Hematopoietic multipotent progenitor cell treated with erythropoietin and hydrocortisone succinate and interleukin-3 and kit ligand, for 15 days (in vitro differentiated cells): ENCODE data around the gene USP17L11.
"Not testable (repeated sequence)": the region's sequence is repeated elsewhere in the genome, so short reads cannot be mapped to it uniquely, and the experiment has no call there.

Experiments used
- DNase-seq: peaks from one replicate; pipeline ENCODE4 v3.0.0-alpha.2; 2015; ENCODE audit warnings: low spot score

Gene USP17L11

GRCh38 chr4:9215105-9215504 is at the start of gene USP17L11:
TSS of gene USP17L11 (plus strand) at chr4:9215405. CDS start at chr4:9215405, 0 bp downstream.
- not testable (repeated sequence) for DNase-seq

- not testable (repeated sequence) for DNase-seq
Measured at GRCh38 chr4:9165990-9166389, 49.2 kb upstream of the USP17L11 start.

GRCh38 chr4:9169791-9170459 is 45.3 kb upstream of the USP17L11 start, which contains the start of gene FAM90A26:
TSS of gene FAM90A26 (plus strand) at chr4:9170409. CDS start at chr4:9173173, 2,764 bp downstream.
- DNase-seq, result not testable (repeated sequence)

- DNase-seq, result not testable (repeated sequence)
Measured at GRCh38 chr4:9210357-9210756, 4.8 kb upstream of the USP17L11 start, which contains the start of gene USP17L10. TSS of gene USP17L10 (plus strand) at chr4:9210657. CDS start at chr4:9210657, 0 bp downstream.

- DNase-seq, result not testable (repeated sequence)
Measured at GRCh38 chr4:9214701-9215100, 504 bp upstream of the USP17L11 start.

- not testable (repeated sequence) for DNase-seq
Measured at GRCh38 chr4:9219852-9220251, 4.6 kb downstream of the USP17L11 start, which contains the start of gene USP17L12. TSS of gene USP17L12 (plus strand) at chr4:9220152. CDS start at chr4:9220152, 0 bp downstream.

- DNase-seq, result not testable (repeated sequence)
Measured at GRCh38 chr4:9224596-9224995, 9.4 kb downstream of the USP17L11 start, which contains the start of gene USP17L13. TSS of gene USP17L13 (plus strand) at chr4:9224896. CDS start at chr4:9224896, 0 bp downstream.

- not testable (repeated sequence) for DNase-seq
Measured at GRCh38 chr4:9230249-9230648, 15.0 kb downstream of the USP17L11 start.

- DNase-seq, result not testable (repeated sequence)
Measured at GRCh38 chr4:9234085-9234484, 18.9 kb downstream of the USP17L11 start, which contains the start of gene USP17L15. TSS of gene USP17L15 (plus strand) at chr4:9234385. CDS start at chr4:9234385, 0 bp downstream.

- not testable (repeated sequence) for DNase-seq
Measured at GRCh38 chr4:9238461-9238860, 23.3 kb downstream of the USP17L11 start.

GRCh38 chr4:9243579-9243978 is 28.4 kb downstream of the USP17L11 start, which contains the start of gene USP17L17:
TSS of gene USP17L17 (plus strand) at chr4:9243879. CDS start at chr4:9243879, 0 bp downstream.
- DNase-seq, result not testable (repeated sequence)

- not testable (repeated sequence) for DNase-seq
Measured at GRCh38 chr4:9247953-9248680, 32.9 kb downstream of the USP17L11 start, which contains the start of gene USP17L18. TSS of gene USP17L18 (plus strand) at chr4:9248630. CDS start at chr4:9248630, 0 bp downstream.

- not testable (repeated sequence) for DNase-seq
Measured at GRCh38 chr4:9253078-9253477, 37.9 kb downstream of the USP17L11 start, which contains the start of gene USP17L19. TSS of gene USP17L19 (plus strand) at chr4:9253378. CDS start at chr4:9253378, 0 bp downstream.

- not testable (repeated sequence) for DNase-seq
Measured at GRCh38 chr4:9257824-9258223, 42.6 kb downstream of the USP17L11 start, which contains the start of gene USP17L20. TSS of gene USP17L20 (plus strand) at chr4:9258124. CDS start at chr4:9258124, 0 bp downstream.

GRCh38 chr4:9262572-9262971 is 47.4 kb downstream of the USP17L11 start, which contains the start of gene USP17L21:
TSS of gene USP17L21 (plus strand) at chr4:9262872. CDS start at chr4:9262872, 0 bp downstream.
- not testable (repeated sequence) for DNase-seq
